ENCODE results near the gene CMTM2.

The CMTM2 gene, protein sequence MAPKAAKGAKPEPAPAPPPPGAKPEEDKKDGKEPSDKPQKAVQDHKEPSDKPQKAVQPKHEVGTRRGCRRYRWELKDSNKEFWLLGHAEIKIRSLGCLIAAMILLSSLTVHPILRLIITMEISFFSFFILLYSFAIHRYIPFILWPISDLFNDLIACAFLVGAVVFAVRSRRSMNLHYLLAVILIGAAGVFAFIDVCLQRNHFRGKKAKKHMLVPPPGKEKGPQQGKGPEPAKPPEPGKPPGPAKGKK

DNA sequence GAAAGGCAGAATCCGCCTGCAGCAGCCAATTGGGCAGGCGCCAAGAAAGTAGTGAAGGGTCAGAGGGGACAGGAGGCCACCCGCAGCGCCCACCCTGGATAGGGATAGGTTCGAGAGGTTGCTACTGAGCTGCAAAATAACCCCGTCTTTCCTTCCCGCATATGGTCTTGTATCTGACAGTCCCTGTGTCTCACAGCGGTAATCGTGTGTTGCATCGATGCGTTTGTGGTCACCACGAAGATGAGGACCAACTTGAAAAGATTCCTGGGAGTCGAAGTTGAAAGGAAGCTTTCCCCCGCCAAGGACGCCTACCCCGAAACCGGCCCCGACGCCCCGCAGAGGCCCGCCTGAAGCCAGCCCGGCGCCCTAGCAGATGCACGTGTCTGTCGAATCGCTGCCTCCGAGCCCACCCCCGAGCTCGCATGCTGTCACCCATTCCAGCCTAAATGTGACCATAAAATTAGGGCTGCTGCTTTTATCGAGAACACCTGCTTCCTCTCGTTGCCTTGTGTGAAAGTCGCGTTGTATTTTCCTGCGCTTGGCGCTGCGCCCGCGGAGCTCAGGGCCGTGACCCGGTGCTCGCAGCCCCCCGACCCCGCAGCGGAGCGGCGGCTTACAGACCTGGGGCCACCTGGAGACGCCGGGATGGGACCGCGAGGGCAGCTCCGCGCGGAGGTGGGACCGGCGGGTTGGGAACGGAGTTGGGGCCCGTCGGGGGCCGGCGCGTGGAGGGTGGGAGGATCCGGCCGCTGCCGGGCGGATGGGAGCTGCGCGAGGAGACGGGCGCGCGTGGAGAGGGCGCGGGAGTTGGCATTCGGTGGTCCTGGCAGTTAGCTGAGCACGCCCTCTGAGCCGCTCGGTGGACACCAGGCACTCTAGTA is at the start of gene CMTM2:
CMTM2 (plus strand) TSS at position 813 of the 881 bp plus-strand sequence. CDS start 145 bp downstream, outside the sequence.
- no peak for DNase-seq

DNA sequence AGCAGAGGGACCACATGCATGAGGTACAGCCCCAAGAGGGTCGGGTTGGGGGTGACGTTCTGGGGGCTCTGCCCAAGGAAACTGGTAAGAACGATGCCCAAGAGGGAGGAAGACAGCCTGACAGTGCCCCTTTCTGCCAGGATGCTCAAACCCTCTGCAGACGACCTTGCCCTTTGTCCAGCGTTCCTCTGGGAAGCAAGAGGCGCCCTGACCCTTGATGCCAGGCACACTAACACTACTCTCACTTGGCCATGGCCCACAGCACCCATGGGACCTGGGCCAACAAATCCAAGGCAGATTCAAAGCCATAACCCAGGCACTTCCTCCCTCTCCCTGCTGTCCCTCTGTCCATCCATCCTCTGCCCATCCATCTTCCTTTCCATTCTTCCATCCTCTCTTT is 49.8 kb upstream of the CMTM2 start:
- DNase-seq, result no peak

DNA sequence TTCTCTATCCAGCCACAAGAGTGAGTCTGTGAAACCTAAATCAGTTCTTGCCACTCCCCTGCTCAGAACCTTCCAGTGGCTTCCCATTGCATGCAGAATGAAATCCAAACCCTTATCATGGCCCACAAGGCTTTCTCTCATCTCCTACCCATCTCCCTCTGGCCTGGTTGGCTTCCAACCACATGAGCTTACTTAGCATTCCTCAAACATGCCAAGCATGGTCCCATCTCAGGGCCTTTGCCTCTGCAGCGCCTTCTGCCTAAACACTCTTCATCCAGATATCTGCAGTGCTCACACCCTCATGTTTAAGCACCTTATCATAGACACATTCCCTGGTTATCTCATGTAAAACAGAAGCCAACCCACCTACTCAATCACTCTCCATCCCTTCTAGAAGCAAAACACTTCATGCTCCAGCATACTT is 44.9 kb upstream of the CMTM2 start:
- no peak for DNase-seq

DNA sequence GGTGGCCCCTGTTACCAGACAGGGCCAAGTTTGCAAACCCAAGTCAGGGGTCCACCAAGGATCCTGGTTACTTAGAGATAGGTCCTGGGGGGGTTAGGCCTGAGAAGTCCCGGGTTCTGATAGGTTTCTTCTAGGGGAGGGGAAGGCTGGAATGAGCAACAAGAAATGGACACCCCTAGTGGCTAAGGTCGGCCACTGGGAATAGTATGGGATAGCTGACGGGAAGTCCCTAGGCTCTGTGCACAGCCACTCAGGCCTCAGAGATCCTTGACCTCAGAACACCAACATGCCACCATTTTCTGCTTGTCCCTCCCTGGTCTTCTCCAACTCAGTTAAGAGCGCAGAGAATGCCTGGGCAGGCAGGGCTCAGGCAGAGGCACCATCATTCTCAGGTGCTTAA is 42.7 kb upstream of the CMTM2 start:
- DNase-seq, result no peak

DNA sequence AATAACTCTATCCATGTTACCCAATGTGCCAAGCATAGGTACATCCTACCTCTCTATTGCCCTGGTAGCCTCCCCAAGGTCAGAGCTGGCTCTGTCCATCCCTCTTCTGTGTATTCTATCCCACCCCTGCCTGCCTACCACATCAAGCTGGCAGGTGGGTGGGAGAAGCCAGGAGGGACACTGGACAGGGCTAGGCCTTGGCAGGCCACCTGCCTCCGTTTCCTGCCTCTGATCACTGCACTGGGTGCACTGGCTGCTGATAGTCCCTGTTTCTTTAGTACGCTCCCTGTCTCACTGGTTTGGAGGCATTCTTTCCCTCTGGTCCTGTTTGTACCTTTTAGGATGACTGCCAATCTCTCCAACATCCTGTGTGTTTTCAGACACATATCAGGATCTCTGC is 42.0 kb upstream of the CMTM2 start:
- no peak for DNase-seq

DNA sequence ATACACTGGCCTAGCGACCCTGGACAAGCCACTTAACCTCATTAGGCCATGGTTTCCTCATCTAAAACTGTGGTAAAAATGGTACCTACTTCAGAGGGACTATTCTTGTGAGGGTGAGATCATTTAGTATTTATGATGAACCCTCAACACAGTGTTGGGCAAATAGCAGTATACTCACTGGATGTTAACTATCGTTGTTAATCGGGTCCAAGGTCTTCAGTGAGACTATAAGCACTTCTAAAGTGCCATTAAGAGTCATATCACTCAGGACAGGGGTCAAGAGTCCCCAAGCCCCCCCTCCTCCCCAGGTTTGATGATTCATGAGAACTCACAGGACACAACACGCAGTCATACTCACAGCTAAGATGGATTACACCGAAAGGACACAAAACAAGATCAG is 40.4 kb upstream of the CMTM2 start:
- no peak for DNase-seq

DNA sequence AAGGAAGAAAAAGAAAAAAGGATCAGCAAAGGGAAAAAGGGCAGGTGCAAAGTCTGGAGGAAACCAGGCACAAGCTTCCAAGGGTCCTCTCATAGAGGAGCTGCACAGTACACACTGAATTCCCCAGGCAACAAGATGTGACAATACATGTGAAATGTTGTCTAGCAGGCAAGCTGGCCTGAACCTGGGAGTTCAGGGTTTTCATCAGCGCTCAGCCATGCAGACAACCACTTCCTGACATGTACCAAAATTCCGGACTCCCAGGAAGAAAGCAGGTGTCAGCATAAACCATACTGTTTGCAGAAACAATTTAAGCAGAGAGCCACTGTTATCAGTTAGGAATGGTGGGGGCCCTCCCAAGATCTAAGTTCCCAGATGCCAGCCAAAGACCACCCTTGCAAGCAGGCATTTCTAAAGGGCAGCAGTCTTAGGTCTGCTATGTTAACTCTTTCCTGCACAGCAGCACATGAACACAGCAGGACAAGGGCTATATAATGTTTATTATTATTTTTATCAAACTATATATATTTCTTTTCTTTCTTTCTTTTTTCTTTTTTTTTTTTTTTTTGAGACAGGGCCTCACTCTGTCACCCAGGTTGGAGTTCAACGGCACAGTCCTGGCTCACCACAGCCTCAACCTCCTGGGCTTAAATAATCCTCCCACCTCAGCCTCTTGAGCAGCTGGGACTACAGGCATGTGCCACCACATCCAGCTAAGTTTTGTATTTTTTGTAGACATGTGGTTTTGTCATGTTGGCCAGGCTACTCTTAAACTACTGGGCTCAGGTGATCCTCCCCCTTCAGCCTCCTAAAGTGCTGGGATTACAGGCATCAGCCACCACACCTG is 39.4 kb upstream of the CMTM2 start:
- no peak for DNase-seq

DNA sequence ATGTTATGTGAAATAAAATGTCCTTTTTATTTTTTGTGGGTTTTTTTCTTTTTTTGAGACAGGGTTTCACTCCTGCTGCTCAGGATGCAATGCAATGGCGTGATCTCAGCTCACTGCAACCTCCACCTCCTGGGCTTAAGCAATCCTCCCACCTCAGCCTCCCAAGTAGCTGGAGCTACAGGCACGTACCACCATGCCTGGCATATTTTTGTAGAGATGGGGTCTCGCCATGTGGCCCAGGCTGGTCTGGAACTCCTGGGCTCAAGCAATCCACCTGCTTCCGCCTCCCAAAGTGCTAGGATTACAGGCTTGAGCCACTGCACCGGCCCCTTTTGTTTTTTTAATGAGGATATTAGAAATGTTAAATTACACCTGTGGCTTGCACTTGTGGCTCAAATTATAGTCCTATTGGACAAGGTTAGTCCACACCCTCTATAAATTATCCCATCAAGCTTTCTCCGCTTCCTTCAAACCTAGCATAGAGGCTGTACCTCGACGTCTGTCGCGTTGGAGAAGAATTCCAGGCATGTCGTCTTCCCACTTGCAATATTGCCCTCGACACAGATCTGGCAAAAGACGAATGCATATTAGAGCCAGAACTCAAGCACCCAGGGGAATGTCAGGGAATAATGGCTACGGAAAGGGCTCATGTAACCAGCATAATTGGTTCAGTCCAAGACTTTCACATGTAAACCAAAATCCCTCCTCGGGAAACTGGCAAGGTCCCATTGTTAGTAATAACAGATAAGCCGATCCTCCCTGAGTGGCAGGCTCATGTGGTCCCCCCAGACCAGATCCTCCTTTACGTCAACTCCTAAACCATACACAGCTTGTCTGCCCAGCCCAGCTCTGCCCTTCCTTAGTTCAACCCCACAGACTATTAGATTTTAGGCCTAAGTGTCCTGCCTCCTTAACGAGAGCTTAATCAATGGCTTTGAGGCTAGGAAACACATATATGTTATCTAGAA is 37.6 kb upstream of the CMTM2 start:
- no peak for DNase-seq

DNA sequence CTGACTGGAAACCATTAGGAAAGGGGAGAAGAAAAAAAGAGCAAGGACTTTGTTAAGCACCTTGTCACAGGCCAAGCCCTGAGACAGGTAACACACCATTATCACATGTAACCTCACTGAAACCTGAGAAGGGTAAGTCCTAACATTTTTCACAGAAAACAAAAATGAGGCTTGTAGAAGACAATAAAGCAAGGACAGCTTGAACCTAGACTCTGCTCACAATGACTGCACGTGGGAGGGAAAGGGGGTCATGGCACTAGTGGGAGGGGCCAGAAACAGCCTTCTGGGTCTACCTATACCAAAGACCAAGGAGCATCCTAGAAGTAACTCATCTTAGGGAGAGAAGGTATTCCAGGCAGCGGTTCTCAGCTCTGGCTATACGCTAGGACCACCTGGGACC is 36.9 kb upstream of the CMTM2 start:
- DNase-seq, result no peak

DNA sequence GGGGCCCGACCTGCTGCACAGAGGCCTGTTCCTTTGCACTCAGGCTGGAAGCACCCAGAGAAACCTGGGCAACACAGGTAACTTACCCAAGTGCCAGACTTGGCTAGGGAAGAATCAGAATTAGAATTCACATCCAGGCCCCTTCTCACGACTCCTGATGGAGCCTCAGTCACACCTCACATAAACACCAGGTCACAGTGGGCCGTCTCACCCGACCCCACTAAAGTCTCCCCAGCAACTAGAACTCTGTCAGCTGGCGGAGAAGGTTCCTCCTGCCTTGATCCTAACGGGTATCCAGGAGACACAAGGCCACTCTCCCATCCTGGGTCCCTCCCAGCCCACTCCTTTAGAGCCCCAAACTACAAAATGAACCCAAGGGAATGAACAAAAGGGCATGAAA is 35.7 kb upstream of the CMTM2 start:
- DNase-seq, result no peak

DNA sequence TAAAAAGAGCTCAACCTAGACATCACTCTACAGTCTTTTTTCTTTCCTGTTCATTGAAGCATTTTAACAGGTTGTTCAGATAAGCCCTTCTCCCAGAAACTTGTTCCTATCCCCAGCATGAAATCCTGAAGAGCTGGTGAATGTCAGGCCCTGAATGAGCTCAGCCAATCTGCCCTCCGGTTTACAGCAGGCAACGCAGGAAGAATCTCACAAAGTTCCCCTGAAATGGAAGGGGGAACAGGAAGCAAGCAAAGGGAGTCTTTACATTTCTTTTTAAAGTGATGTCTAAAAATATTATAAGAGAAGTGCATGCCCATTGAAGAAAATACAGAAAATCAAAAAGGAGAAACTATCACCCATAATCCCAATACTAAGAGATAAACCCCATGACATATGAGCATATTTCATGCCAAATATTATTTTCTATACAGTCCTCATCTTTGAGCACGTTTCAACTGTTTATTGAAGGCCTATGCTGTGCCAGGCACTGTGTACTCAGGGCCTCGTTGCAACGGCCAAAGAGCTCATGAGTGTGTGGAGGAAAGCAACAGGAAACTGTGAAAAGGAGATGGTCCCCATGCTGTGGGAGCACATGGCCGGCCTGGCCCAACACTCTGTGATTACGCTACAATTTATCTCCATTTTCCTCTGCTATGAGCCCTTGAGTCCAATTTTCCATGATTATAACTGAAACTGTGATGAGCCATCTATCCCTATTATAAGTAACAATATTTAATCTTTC is 35.1 kb upstream of the CMTM2 start:
- no peak for DNase-seq

DNA sequence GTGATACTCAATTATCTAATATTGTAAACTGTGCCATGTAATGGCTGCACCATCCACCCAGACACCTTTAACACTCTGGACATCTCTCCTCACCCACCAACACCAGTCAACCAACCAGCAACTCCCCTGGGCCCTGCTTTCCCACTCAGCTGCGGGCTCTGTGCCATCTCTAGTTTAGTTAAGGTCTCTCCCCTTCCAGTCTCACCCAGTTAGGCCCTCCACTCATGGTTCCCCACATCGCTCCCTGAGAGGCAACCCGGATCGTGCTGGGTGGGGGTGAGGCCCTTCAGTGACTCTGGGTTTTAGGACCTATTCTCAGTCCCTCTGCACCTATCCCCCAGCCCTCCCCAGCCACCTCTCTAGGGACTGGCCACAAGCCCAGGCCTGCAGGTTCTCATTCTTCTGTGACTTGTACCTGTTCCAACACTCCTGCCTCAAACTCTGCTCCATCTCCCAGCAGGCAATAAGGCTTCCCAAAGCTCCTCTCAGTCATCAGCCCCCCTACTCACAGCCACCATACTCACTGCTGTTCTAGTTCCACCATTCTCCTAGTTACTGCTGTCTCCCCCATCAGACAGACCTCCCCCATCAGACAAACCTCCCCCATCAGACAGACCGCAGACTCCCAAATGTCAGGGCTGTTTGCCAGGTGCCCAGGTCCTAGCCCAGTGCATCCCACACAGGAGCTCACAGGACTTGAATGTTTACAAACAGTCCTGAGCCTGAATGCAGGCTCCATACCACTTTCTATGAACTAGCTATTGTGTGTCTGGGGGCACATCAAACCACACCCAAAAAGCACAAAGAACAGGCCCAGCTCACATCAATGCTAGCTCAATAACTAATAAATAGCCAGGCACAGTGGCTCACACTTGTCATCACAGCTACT is 31.9 kb upstream of the CMTM2 start:
- DNase-seq, result no peak

DNA sequence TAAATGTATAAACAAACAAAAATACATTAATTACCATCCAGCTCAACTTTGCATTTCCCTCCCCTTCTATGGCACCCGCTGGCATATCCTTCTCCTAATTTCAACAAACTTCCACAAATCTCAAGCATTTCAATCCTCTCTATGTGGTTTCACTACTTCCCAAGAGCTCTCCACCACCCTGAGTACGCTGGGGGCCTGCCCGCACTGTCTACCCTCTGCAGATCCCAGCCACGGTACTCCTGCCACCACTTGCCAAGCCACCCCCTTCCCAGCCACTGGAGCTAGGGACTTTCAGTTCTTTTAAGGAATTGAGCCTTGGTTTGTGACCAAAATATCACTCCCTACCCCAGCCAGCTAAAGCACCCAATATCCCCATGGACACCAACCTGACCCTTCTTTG is 31.2 kb upstream of the CMTM2 start:
- no peak for DNase-seq

DNA sequence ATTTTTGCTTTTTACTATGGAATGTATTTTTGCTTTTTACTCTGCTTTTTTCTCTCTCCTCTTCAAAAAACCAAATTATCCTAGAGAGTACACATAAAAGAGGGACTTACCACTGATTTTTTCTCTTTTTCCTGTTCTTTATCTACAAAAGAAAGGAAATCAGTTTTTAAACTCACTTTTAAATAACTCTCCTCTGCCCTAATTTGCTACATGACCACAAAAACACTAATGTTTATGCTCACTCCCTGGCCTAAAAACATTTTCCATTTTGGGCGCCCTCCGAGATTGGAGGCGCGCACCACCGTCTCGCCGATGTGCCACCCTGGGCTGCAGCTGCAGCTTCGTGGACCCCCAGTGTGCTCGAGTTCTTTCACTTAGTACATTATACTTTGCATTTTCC is 30.4 kb upstream of the CMTM2 start:
- DNase-seq, result no peak

DNA sequence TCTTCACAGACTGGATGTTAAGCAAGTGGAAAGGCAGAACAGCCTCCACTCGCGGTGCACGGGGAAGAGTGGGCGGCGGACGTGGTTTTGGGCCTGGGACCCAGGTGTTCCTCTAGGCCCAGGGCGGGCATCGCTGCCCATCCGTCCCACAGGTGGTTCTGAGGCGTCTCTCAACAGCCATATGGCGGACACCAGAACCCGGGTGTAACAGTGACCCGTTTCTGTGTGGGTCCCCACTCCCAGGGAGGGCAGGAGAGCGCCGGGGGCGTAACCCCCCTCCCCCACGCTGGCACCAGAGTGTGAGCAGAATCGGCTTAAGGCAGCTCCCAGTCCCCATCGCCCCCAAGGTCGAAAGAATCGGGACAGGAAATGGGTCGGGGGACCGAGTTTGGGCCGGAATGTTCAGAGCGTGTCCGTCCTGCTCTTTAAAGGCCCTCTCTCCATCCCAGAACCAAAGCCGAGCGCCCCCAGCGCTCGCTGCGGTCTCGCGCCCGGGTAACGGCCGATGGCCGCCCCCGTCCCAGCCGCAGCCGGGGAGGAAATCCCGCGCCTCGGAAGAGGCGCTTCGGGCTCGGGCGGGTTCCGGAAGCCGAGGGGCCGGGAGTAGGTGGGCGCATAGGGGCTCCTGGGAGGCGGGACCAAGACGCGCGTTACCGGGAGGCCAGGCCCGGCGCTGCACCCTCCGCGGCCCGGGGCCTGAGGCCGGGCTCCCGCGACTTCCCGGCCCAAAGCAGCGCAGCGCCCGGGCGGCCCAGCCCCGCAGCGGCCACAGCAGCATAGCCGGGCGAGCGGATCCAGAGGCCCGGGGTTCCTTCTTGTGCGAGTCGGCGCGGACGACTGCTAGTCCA is 29.8 kb upstream of the CMTM2 start, which contains the start of gene TK2:
TK2 (minus strand) TSS at position 839 of the 848 bp plus-strand sequence; CDS start at position 778, 61 bp downstream.
- peak; percentile 49 for DNase-seq

DNA sequence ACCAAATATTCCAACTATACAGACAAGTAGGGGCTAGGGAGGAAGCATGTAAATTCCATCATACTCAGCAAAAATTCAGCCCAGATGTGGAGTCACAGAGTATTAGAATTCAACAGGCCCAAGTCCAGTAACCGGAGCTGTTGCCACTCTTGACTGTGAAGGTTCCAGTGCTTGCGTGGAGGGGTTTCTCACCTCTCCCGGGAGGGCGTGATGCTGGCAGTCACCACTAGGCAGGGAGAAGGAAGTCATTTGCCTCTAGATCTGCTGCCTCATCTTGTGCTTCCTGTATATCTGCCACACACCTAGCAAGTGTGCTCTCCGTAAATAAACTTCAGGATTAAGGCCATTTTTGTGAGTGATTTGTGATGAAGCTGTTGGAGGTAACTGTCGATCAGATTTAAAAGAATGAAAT is 27.9 kb upstream of the CMTM2 start:
- peak; percentile 73 for DNase-seq

DNA sequence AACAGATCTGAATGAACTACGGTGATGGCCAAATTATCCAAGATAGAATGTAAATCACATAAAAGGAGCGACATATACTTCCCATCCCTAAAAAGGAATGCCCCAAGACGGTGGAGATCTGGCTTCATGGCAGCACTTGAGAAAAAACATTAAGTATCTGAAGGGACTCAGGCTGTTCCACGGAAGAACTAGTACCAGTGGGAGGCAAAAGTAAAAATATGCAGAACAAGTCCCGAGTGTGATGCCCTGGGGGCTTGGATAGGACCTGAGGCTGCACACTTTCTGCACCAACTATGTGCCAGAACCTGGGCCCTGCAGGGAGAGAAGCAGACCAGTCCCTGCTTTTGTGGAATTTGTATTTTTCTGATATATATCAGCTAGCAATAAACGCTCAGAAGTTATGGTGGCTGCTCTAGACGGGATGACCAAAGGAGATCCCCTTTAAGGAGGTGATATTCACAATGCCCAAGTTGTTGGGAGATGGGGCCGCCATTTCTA is 27.4 kb upstream of the CMTM2 start:
- no peak for DNase-seq

DNA sequence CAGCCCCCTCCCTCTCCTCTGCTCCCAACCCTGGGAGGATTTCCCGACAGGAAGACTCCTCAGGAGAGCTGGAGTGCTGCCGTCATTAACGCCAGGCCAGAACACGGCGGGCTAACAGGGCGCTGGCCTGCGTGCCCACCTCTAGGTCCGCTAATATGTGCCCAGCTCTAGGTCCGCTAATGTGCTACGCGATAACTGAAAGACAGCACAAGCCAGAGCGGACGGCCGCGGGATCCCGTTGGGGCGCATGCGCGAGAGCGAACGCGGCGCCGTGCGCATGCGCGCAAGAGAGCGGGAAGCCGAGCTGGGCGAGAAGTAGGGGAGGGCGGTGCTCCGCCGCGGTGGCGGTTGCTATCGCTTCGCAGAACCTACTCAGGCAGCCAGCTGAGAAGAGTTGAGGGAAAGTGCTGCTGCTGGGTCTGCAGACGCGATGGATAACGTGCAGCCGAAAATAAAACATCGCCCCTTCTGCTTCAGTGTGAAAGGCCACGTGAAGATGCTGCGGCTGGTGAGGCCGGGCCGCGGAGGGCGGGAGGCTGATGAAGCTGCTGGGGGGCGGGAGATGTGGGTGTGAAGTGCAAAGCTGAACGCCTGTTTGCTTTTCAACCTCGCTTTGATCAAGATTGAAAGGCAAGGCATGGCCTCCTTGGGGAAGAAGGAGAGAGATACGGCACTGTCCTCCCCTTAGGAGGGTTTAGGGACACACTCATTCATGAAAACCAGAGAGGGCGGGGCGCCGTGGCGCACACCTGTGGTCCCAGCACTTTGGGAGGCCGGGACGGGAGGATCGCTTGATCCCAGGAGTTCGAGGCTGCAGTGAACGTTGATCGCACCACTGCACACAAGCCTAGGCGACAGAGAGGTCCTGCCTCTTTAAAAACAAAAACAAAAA is 26.7 kb upstream of the CMTM2 start, which contains the start of gene CKLF:
CKLF (plus strand) TSS at position 291 of the 892 bp plus-strand sequence; CDS start at position 431, 140 bp downstream.
- peak; percentile 93 for DNase-seq

Measured in CD4-positive, alpha-beta T cell treated with Interleukin-17A for 1 hour (primary cell).